WTC11 (cell line): Measurements from ENCODE around the gene RASAL2. TPM values are rescaled to one million over a fixed set of nuclear protein-coding genes. Genes with fewer than 3 reads are reported as not detected.
A peak's percentile ranks its signal among the peaks of the same experiment; 100 is the strongest.

ENCODE experiments used
- ATAC-seq: fragments of 200-7000 bp; cut with Tn5 transposase; 2 replicates; pipeline ENCODE4 v1.10.0; 2021; ENCODE audit warnings: mild to moderate bottlenecking, moderate library complexity
- CTCF ChIA-PET: fragments of 300-600 bp; sonication (Branson Sonifier 250); formaldehyde crosslinking; loops from one replicate; lab custom pipeline; 2021; ENCODE audit warnings: antibody characterized with exemption; lab: Charles Lee
- POLR2A ChIA-PET: fragments of 350-600 bp; sonication (Branson Sonifier 250); formaldehyde crosslinking; loops from one replicate; lab custom pipeline; 2021; ENCODE audit warnings: antibody characterized with exemption; lab: Charles Lee
- DNase-seq: peaks from one replicate; pipeline ENCODE4 v3.0.0; 2021; ENCODE audit warnings: low spot score
- H3K27ac Mint-ChIP-seq: 2 replicates; pipeline ENCODE4 v1.8.0; 2021; ENCODE audit warnings: mixed read lengths
- H3K27me3 Mint-ChIP-seq: 2 replicates; pipeline ENCODE4 v1.8.0; 2021; ENCODE audit warnings: low read depth, mild to moderate bottlenecking, moderate library complexity, mixed read lengths
- H3K36me3 Mint-ChIP-seq: 2 replicates; pipeline ENCODE4 v1.8.0; 2021; ENCODE audit warnings: mixed read lengths
- H3K4me1 Mint-ChIP-seq: 2 replicates; pipeline ENCODE4 v1.8.0; 2022; ENCODE audit warnings: mixed read lengths
- H3K4me3 Mint-ChIP-seq: 2 replicates; pipeline ENCODE4 v1.8.0; 2021; ENCODE audit warnings: mild to moderate bottlenecking, moderate library complexity, mixed read lengths
- H3K9me3 Mint-ChIP-seq: 2 replicates; pipeline ENCODE4 v1.8.0; 2021; ENCODE audit warnings: mixed read lengths
- ATF1 ChIP-seq: sonication (generic); formaldehyde crosslinking; IDR thresholded peaks from 2 replicates; pipeline ENCODE4 v1.8.1; 2023; ENCODE audit warnings: mild to moderate bottlenecking, moderate library complexity, missing genetic modification reagents
- FOXP1 ChIP-seq: sonication (generic); formaldehyde crosslinking; IDR thresholded peaks from 2 replicates; pipeline ENCODE4 v1.8.0; 2022; ENCODE audit warnings: missing genetic modification reagents, mild to moderate bottlenecking, moderate library complexity, borderline replicate concordance
- JAZF1 ChIP-seq: fragments of 250-450 bp; sonication (Bioruptor Pico); IDR thresholded peaks from 2 replicates; pipeline ENCODE4 v1.9.0; 2021; ENCODE audit warnings: moderate library complexity, mild to moderate bottlenecking, inconsistent platforms
- KAT7 ChIP-seq: sonication (generic); formaldehyde crosslinking; IDR thresholded peaks from 2 replicates; pipeline ENCODE4 v1.8.1; 2023; ENCODE audit warnings: missing genetic modification reagents, mild to moderate bottlenecking, borderline replicate concordance
- NFATC4 ChIP-seq: fragments of 250-450 bp; sonication (Bioruptor Pico); IDR thresholded peaks from 2 replicates; pipeline ENCODE4 v1.9.0; 2021; ENCODE audit warnings: mild to moderate bottlenecking
- ZNF121 ChIP-seq: sonication (generic); formaldehyde crosslinking; IDR thresholded peaks from 2 replicates; pipeline ENCODE4 v1.8.0; 2023; ENCODE audit warnings: missing genetic modification reagents
- ZNF219 ChIP-seq: sonication (generic); formaldehyde crosslinking; IDR thresholded peaks from 2 replicates; pipeline ENCODE4 v1.8.0; 2023; ENCODE audit warnings: missing genetic modification reagents, mild to moderate bottlenecking, borderline replicate concordance
- ZNF396 ChIP-seq: fragments of 250-450 bp; sonication (Bioruptor Pico); IDR thresholded peaks from 2 replicates; pipeline ENCODE4 v1.8.0; 2021; ENCODE audit warnings: mild to moderate bottlenecking, moderate library complexity, borderline replicate concordance
- ZNF416 ChIP-seq: fragments of 250-450 bp; sonication (Bioruptor Pico); IDR thresholded peaks from 2 replicates; pipeline ENCODE4 v1.9.0; 2021; ENCODE audit warnings: mild to moderate bottlenecking, inconsistent platforms
- total RNA-seq: library from RNA; stranded (reverse); gene quantifications from 3 replicates; pipeline ENCODE4 v1.2.3, GENCODE V29; 2021
- TF ChIP-seq, protein P1 (sequence below): sonication (generic); formaldehyde crosslinking; IDR thresholded peaks from 2 replicates; pipeline ENCODE4 v1.8.0; 2022; ENCODE audit warnings: mild to moderate bottlenecking, missing genetic modification reagents
- TF ChIP-seq, protein P2 (sequence below): sonication (generic); formaldehyde crosslinking; IDR thresholded peaks from 2 replicates; pipeline ENCODE4 v1.8.1; 2022; ENCODE audit warnings: mild to moderate bottlenecking, missing genetic modification reagents, moderate library complexity, borderline replicate concordance
- TF ChIP-seq, protein P3 (sequence below): fragments of 250-450 bp; sonication (Bioruptor Pico); IDR thresholded peaks from 2 replicates; pipeline ENCODE4 v1.9.0; 2021; ENCODE audit warnings: mild to moderate bottlenecking, borderline replicate concordance
- TF ChIP-seq, protein P4 (sequence below): sonication (generic); formaldehyde crosslinking; IDR thresholded peaks from 2 replicates; pipeline ENCODE4 v1.8.0; 2022; ENCODE audit warnings: missing genetic modification reagents

Gene RASAL2
- total RNA-seq, 1 experiment from 2014 or later, result 29.5 TPM

DNA sequence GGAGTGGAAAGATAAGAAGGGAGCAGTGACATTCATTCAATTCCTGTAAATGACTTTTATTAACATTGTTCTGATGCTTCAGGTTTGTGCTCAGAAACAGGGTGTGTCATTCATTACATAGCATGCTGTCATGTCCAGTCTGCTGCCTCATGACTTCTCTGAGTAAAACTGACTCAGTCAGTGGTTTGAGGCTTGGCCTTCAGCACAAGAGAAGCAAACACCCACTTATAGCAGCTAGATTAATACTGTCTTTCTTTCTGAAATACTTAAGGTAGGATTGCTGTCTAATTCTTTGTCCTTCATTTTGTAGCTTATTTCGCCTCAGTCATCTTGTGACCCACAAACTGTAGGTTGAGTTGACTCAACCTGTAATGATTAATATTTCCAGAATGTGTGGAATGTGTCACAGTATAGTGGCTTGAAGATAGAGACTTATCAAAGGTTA lies 32.9 kb downstream of the RASAL2 start:
- peaks cover 9% of the 10 kb centered on the region for H3K9me3 Mint-ChIP-seq
- H3K4me1 Mint-ChIP-seq, result peaks cover 16% of the 10 kb centered on the region
- H3K4me3 Mint-ChIP-seq, result no peak overlapping the region
- CTCF ChIA-PET, result no interaction called here
- H3K36me3 Mint-ChIP-seq, result peaks cover 6% of the 10 kb centered on the region
- 0 out of 2 replicates have a peak overlapping the region, but pooled peaks have one; percentile 55 for H3K27ac Mint-ChIP-seq
- ATAC-seq (no peak), DNase-seq (no peak)
- POLR2A ChIA-PET, result no interaction called here
- no peak for TF ChIP-seq KAT7 (CRISPR knock-in tag)
- no peaks in the 10 kb centered on the region for H3K27me3 Mint-ChIP-seq

DNA sequence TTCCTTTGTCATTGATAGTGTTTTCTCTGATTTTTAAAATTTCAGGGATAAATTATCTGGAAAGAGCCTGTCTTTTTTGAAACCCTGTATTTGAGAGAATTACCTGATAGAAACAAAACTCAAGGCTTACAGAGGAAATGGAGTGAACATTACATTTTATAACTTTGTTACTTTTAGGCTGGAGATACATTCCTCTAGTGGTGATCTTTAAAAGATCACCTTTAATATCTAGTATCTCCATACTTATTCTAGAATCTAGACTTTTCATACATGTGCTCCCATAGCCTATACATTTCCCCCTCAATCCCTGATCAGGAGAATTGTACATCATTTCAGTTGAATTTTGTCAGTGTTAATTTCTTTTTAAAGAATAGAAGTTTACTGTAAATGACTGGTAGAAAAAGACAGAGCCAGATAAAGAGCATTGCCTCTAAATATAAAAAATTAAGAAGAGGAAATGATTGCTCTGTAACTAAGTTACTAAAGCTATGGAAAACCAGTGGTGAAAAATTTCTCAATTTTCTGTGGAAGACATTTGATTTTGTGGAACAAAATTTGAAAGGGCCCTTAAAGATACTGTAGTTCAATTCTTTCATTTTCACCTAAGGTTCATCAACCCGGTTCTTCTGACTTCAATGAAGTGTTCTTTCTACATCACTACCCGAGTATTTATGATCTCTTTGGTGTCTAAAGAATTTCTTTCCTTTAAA lies 33.7 kb downstream of the RASAL2 start:
- H3K27ac Mint-ChIP-seq, result no peak overlapping the region
- H3K4me1 Mint-ChIP-seq, result peaks cover 11% of the 10 kb centered on the region; the same call in 1 of the 2 replicates
- ChIA-PET POLR2A (no interaction called here), CTCF (no interaction called here)
- H3K27me3 Mint-ChIP-seq, result no peaks in the 10 kb centered on the region
- H3K4me3 Mint-ChIP-seq, result no peak overlapping the region
- TF ChIP-seq JAZF1 (CRISPR knock-in tag), result no peak
- no peak for TF ChIP-seq ZNF416 (CRISPR knock-in tag)
- TF ChIP-seq ZNF219, result no peak
- TF ChIP-seq FOXP1 (CRISPR knock-in tag), result no peak
- no peak for TF ChIP-seq ZNF396 (CRISPR knock-in tag)
- TF ChIP-seq, protein P1, sequence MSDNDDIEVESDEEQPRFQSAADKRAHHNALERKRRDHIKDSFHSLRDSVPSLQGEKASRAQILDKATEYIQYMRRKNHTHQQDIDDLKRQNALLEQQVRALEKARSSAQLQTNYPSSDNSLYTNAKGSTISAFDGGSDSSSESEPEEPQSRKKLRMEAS (CRISPR knock-in tag), result no peak
- no peak for TF ChIP-seq ZNF121 (CRISPR knock-in tag)
- no peak for TF ChIP-seq NFATC4 (CRISPR knock-in tag)
- TF ChIP-seq, protein P2, sequence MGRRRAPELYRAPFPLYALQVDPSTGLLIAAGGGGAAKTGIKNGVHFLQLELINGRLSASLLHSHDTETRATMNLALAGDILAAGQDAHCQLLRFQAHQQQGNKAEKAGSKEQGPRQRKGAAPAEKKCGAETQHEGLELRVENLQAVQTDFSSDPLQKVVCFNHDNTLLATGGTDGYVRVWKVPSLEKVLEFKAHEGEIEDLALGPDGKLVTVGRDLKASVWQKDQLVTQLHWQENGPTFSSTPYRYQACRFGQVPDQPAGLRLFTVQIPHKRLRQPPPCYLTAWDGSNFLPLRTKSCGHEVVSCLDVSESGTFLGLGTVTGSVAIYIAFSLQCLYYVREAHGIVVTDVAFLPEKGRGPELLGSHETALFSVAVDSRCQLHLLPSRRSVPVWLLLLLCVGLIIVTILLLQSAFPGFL (CRISPR knock-in tag), result no peak
- no peak for TF ChIP-seq ATF1 (CRISPR knock-in tag)
- TF ChIP-seq, all 79 proteins: peak for 0
- ATAC-seq, result no peak
- Mint-ChIP-seq H3K9me3 (peaks cover 9% of the 10 kb centered on the region), H3K36me3 (peaks cover 6% of the 10 kb centered on the region; the same call in 1 of the 2 replicates)
- no peak for DNase-seq

DNA sequence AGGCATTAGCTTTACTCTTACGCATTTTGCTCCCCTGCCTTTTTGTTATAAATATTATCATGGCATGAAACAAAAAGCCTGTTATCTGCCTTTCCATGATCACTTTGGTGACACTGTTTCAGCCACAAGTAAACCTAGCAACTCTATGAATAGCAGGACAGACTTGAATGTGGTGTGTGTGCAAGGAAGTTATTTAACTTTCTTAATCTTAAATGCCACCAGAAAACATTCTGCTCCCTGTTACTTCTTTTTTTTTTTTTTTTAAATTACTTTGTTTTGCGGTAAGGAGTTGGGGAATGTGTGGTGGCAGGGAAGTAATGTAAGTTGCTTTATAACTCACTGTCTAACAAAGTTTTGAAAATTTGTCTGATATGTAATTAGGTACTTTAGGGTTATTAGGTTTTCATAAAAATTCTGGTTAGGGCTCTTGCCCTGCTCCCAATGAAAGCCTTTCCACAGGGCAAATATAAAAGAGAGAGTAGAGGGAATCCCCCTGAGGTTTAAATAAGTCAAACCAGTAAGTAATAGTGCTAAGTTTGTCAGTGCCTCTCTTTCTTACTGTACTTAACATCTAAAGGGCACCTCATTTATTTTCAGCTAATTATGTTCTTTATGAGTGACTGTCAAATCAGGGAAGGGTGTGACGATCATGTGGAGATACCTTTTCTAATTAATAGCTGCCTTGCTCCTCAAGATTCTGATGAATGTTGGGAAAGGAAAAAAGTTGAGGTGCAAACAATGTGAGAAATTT lies 39.5 kb downstream of the RASAL2 start:
- Mint-ChIP-seq H3K9me3 (peaks cover 13% of the 10 kb centered on the region), H3K36me3 (peaks cover 9% of the 10 kb centered on the region; the same call in 1 of the 2 replicates)
- no peak for ATAC-seq
- POLR2A ChIA-PET, result no interaction called here
- TF ChIP-seq, protein P3, sequence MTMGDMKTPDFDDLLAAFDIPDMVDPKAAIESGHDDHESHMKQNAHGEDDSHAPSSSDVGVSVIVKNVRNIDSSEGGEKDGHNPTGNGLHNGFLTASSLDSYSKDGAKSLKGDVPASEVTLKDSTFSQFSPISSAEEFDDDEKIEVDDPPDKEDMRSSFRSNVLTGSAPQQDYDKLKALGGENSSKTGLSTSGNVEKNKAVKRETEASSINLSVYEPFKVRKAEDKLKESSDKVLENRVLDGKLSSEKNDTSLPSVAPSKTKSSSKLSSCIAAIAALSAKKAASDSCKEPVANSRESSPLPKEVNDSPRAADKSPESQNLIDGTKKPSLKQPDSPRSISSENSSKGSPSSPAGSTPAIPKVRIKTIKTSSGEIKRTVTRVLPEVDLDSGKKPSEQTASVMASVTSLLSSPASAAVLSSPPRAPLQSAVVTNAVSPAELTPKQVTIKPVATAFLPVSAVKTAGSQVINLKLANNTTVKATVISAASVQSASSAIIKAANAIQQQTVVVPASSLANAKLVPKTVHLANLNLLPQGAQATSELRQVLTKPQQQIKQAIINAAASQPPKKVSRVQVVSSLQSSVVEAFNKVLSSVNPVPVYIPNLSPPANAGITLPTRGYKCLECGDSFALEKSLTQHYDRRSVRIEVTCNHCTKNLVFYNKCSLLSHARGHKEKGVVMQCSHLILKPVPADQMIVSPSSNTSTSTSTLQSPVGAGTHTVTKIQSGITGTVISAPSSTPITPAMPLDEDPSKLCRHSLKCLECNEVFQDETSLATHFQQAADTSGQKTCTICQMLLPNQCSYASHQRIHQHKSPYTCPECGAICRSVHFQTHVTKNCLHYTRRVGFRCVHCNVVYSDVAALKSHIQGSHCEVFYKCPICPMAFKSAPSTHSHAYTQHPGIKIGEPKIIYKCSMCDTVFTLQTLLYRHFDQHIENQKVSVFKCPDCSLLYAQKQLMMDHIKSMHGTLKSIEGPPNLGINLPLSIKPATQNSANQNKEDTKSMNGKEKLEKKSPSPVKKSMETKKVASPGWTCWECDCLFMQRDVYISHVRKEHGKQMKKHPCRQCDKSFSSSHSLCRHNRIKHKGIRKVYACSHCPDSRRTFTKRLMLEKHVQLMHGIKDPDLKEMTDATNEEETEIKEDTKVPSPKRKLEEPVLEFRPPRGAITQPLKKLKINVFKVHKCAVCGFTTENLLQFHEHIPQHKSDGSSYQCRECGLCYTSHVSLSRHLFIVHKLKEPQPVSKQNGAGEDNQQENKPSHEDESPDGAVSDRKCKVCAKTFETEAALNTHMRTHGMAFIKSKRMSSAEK (CRISPR knock-in tag), result no peak
- TF ChIP-seq, protein P4, sequence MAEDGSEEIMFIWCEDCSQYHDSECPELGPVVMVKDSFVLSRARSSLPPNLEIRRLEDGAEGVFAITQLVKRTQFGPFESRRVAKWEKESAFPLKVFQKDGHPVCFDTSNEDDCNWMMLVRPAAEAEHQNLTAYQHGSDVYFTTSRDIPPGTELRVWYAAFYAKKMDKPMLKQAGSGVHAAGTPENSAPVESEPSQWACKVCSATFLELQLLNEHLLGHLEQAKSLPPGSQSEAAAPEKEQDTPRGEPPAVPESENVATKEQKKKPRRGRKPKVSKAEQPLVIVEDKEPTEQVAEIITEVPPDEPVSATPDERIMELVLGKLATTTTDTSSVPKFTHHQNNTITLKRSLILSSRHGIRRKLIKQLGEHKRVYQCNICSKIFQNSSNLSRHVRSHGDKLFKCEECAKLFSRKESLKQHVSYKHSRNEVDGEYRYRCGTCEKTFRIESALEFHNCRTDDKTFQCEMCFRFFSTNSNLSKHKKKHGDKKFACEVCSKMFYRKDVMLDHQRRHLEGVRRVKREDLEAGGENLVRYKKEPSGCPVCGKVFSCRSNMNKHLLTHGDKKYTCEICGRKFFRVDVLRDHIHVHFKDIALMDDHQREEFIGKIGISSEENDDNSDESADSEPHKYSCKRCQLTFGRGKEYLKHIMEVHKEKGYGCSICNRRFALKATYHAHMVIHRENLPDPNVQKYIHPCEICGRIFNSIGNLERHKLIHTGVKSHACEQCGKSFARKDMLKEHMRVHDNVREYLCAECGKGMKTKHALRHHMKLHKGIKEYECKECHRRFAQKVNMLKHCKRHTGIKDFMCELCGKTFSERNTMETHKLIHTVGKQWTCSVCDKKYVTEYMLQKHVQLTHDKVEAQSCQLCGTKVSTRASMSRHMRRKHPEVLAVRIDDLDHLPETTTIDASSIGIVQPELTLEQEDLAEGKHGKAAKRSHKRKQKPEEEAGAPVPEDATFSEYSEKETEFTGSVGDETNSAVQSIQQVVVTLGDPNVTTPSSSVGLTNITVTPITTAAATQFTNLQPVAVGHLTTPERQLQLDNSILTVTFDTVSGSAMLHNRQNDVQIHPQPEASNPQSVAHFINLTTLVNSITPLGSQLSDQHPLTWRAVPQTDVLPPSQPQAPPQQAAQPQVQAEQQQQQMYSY (CRISPR knock-in tag), result no peak
- TF ChIP-seq, all 79 proteins: peak for 0
- Mint-ChIP-seq H3K27me3 (no peaks in the 10 kb centered on the region), H3K4me3 (no peak overlapping the region), H3K27ac (no peak overlapping the region), H3K4me1 (peaks cover 23% of the 10 kb centered on the region)
- DNase-seq, result no peak
- CTCF ChIA-PET, result interaction anchor here (0.7 kb wide), 1 partner anchor 13 kb away, joined by 3 read pairs; no protein-coding TSS in a partner anchor
